Karpas-422 (cell line): ENCODE results near the gene KLF16. TPM values are rescaled to one million over a fixed set of nuclear protein-coding genes. Genes with fewer than 3 reads are reported as not detected.

Source experiments
- DNase-seq: peaks from one replicate; pipeline ENCODE4 v3.0.0-alpha.2; 2015
- H2AFZ ChIP-seq: fragments of 200-600 bp; sonication (generic); 2 replicates; pipeline ENCODE4 v1.6.1; 2014; ENCODE audit warnings: antibody characterized with exemption, low read length, mixed read lengths
- H3K27ac ChIP-seq: fragments of 200-600 bp; sonication (generic); 2 replicates; pipeline ENCODE4 v1.5.1; 2014; ENCODE audit warnings: mild to moderate bottlenecking, low read length, moderate library complexity
- H3K27me3 ChIP-seq: fragments of 200-600 bp; sonication (generic); 2 replicates; pipeline ENCODE4 v1.6.1; 2014; ENCODE audit warnings: low read length, mixed read lengths
- H3K36me3 ChIP-seq: fragments of 200-600 bp; sonication (generic); 2 replicates; pipeline ENCODE4 v1.6.1; 2014; ENCODE audit warnings: low read length, mixed read lengths; ENCODE audit not compliant: insufficient read depth
- H3K4me1 ChIP-seq: fragments of 200-600 bp; sonication (generic); 2 replicates; pipeline ENCODE4 v1.6.1; 2014; ENCODE audit warnings: mild to moderate bottlenecking, low read length, mixed read lengths
- H3K4me2 ChIP-seq: fragments of 200-600 bp; sonication (generic); 2 replicates; pipeline ENCODE4 v1.6.1; 2014; ENCODE audit warnings: low read length, low read depth, mild to moderate bottlenecking; ENCODE audit not compliant: poor library complexity, severe bottlenecking
- H3K4me3 ChIP-seq: fragments of 200-600 bp; sonication (generic); 2 replicates; pipeline ENCODE4 v1.5.1; 2014; ENCODE audit warnings: mild to moderate bottlenecking, antibody characterized with exemption, low read length, mixed read lengths
- H3K79me2 ChIP-seq: fragments of 200-600 bp; sonication (generic); 2 replicates; pipeline ENCODE4 v1.6.1; 2014; ENCODE audit warnings: mild to moderate bottlenecking, low read length, mixed read lengths
- H3K9ac ChIP-seq: fragments of 200-600 bp; sonication (generic); 2 replicates; pipeline ENCODE4 v1.6.0; 2014; ENCODE audit warnings: low read length
- H3K9me2 ChIP-seq: fragments of 200-600 bp; sonication (generic), shearing (Covaris generic); replicated peaks from 2 replicates; pipeline ENCODE4 v1.6.0; 2014; ENCODE audit warnings: mild to moderate bottlenecking, low read length, moderate library complexity; ENCODE audit not compliant: insufficient read depth
- H3K9me3 ChIP-seq: fragments of 300-700, 200-600 bp; sonication (generic); 2 replicates; pipeline ENCODE4 v1.6.1; 2014; ENCODE audit warnings: low read length, mixed read lengths
- H4K20me1 ChIP-seq: fragments of 200-600 bp; sonication (generic); 2 replicates; pipeline ENCODE4 v1.6.1; 2014; ENCODE audit warnings: mild to moderate bottlenecking, antibody characterized with exemption, low read length, low read depth; ENCODE audit not compliant: insufficient read depth
- total RNA-seq: library from RNA; depleted of rRNA; stranded (reverse); fragments of >200 nt; shearing (Covaris generic); gene quantifications from 2 replicates; pipeline ENCODE4 v1.2.3, GENCODE V29; 2014; ENCODE audit warnings: low replicate concordance

Gene KLF16
- total RNA-seq, 1 experiment from 2014 or later = 13.2 TPM

- peaks cover 68% of the 10 kb centered on the region for H3K79me2 ChIP-seq
- peaks cover 60% of the 10 kb centered on the region for H3K4me1 ChIP-seq
- peak overlapping the region; percentile 53 for H3K9ac ChIP-seq
- H3K4me3 ChIP-seq = no peak overlapping the region
- no peaks in the 10 kb centered on the region for H3K9me2 ChIP-seq
- H3K4me2 ChIP-seq = peak overlapping the region; percentile 25
- peak overlapping the region; percentile 54 for H3K27ac ChIP-seq
- no peaks in the 10 kb centered on the region; the same call in 1 of the 2 replicates for H3K36me3 ChIP-seq
- H2AFZ ChIP-seq = no peak overlapping the region
- H3K27me3 ChIP-seq = no peaks in the 10 kb centered on the region
- peak; percentile 94 for DNase-seq
- H4K20me1 ChIP-seq = peaks cover 33% of the 10 kb centered on the region
- H3K9me3 ChIP-seq = no peaks in the 10 kb centered on the region
These were observed 9.9 kb downstream of the KLF16 start for GRCh38 chr19:1853295-1854038.

- no peaks in the 10 kb centered on the region for H3K27me3 ChIP-seq
- H3K9ac ChIP-seq = peak overlapping the region; percentile 53
- H3K27ac ChIP-seq = peak overlapping the region; percentile 49
- H3K36me3 ChIP-seq = no peaks in the 10 kb centered on the region; the same call in 1 of the 2 replicates
- H4K20me1 ChIP-seq = peaks cover 34% of the 10 kb centered on the region
- no peak overlapping the region for H3K4me3 ChIP-seq
- peak overlapping the region; percentile 25 for H3K4me2 ChIP-seq
- no peaks in the 10 kb centered on the region for H3K9me3 ChIP-seq
- DNase-seq = no peak
- H3K4me1 ChIP-seq = peaks cover 52% of the 10 kb centered on the region
- H2AFZ ChIP-seq = no peak overlapping the region
- H3K79me2 ChIP-seq = peaks cover 65% of the 10 kb centered on the region
- no peaks in the 10 kb centered on the region for H3K9me2 ChIP-seq
These were observed 10.7 kb downstream of the KLF16 start for GRCh38 chr19:1852581-1853128.

GRCh38 chr19:1851654-1852580 is 11.5 kb downstream of the KLF16 start:
- H3K27ac ChIP-seq = no peak overlapping the region
- no peak for DNase-seq
- H3K79me2 ChIP-seq = peaks cover 65% of the 10 kb centered on the region
- H3K9me3 ChIP-seq = no peaks in the 10 kb centered on the region
- H3K9ac ChIP-seq = no peak overlapping the region
- peaks cover 50% of the 10 kb centered on the region for H3K4me1 ChIP-seq
- no peak overlapping the region for H3K4me3 ChIP-seq
- H3K36me3 ChIP-seq = no peaks in the 10 kb centered on the region; the same call in 1 of the 2 replicates
- H3K27me3 ChIP-seq = no peaks in the 10 kb centered on the region
- peaks cover 41% of the 10 kb centered on the region for H4K20me1 ChIP-seq
- no peak overlapping the region for H3K4me2 ChIP-seq
- H2AFZ ChIP-seq = no peak overlapping the region
- H3K9me2 ChIP-seq = no peaks in the 10 kb centered on the region

GRCh38 chr19:1850809-1851653 is 12.3 kb downstream of the KLF16 start:
- Histone ChIP-seq H3K4me3 (no peak overlapping the region), H3K9me2 (no peaks in the 10 kb centered on the region), H2AFZ (no peak overlapping the region), H3K9ac (no peak overlapping the region), H3K27ac (no peak overlapping the region), H3K27me3 (no peaks in the 10 kb centered on the region), H3K79me2 (peaks cover 65% of the 10 kb centered on the region), H3K36me3 (no peaks in the 10 kb centered on the region; the same call in 1 of the 2 replicates), H3K4me2 (no peak overlapping the region), H4K20me1 (peaks cover 44% of the 10 kb centered on the region), H3K4me1 (peaks cover 50% of the 10 kb centered on the region), H3K9me3 (no peaks in the 10 kb centered on the region)
- no peak for DNase-seq

- H3K36me3 ChIP-seq = peaks cover 3% of the 10 kb centered on the region; the same call in 1 of the 2 replicates
- H3K4me3 ChIP-seq = no peak overlapping the region
- peaks cover 46% of the 10 kb centered on the region for H4K20me1 ChIP-seq
- no peak for DNase-seq
- H3K9me3 ChIP-seq = no peaks in the 10 kb centered on the region
- no peak overlapping the region for H3K9ac ChIP-seq
- H2AFZ ChIP-seq = no peak overlapping the region
- peaks cover 39% of the 10 kb centered on the region for H3K4me1 ChIP-seq
- H3K27ac ChIP-seq = no peak overlapping the region
- H3K9me2 ChIP-seq = no peaks in the 10 kb centered on the region
- no peaks in the 10 kb centered on the region for H3K27me3 ChIP-seq
- H3K4me2 ChIP-seq = no peak overlapping the region
- H3K79me2 ChIP-seq = peaks cover 65% of the 10 kb centered on the region
These were observed 13.4 kb downstream of the KLF16 start for GRCh38 chr19:1849886-1850398.

DNA sequence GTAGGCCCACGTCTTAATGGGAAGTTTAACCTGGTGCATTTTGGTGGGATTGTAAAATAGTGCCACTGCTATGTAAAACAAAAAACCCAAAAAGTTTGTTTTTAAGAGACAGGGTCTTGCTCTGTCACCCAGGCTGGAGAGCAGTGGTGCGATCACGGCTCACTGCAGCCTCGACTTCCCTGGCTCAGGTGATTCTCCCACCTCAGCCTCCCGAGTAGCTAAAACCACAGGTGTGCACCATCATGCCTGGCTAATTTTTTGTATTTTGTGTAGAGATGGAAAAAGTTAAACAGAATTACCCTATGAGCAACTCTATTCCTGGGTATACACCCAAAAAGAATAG is 14.3 kb downstream of the KLF16 start:
- Histone ChIP-seq H3K27ac (no peak overlapping the region), H3K9ac (no peak overlapping the region), H3K4me3 (peak overlapping the region; percentile 100; the same call in 1 of the 2 replicates), H3K79me2 (peaks cover 65% of the 10 kb centered on the region), H3K9me3 (no peaks in the 10 kb centered on the region), H2AFZ (no peak overlapping the region), H3K27me3 (no peaks in the 10 kb centered on the region), H3K9me2 (no peaks in the 10 kb centered on the region), H4K20me1 (peaks cover 45% of the 10 kb centered on the region), H3K4me2 (peak overlapping the region; percentile 99), H3K36me3 (peaks cover 3% of the 10 kb centered on the region; the same call in 1 of the 2 replicates), H3K4me1 (peaks cover 31% of the 10 kb centered on the region)
- no peak for DNase-seq

GRCh38 chr19:1848399-1849131 is 14.8 kb downstream of the KLF16 start, which contains the start of gene REXO1:
REXO1 (minus strand) TSS chr19:1848483; CDS start chr19:1848358, 125 bp downstream.
- peak within 1 kb of the TSS; percentile 99 for H3K4me2 ChIP-seq
- H3K4me1 ChIP-seq = peaks cover 26% of the 10 kb centered on the region
- H3K79me2 ChIP-seq = peaks cover 66% of the 10 kb centered on the region
- peak within 1 kb of the TSS; percentile 93 for H3K27ac ChIP-seq
- peak; percentile 99 for DNase-seq
- H3K36me3 ChIP-seq = peaks cover 3% of the 10 kb centered on the region; the same call in 1 of the 2 replicates
- H3K4me3 ChIP-seq = peak within 1 kb of the TSS; percentile 100
- no peaks in the 10 kb centered on the region for H3K27me3 ChIP-seq
- H3K9me2 ChIP-seq = no peaks in the 10 kb centered on the region
- peaks cover 47% of the 10 kb centered on the region for H4K20me1 ChIP-seq
- H3K9me3 ChIP-seq = no peaks in the 10 kb centered on the region
- no peak within 1 kb of the TSS for H2AFZ ChIP-seq
- peak within 1 kb of the TSS; percentile 92 for H3K9ac ChIP-seq
